NCI-H82 treated with DMSO at 0.1 percent for 48 hours (cell line): ENCODE data around the gene NAA38.
"Not testable (repeated sequence)": the region's sequence is repeated elsewhere in the genome, so short reads cannot be mapped to it uniquely, and the experiment has no call there.

Experiments
- DNase-seq: peaks from one replicate; lab custom pipeline; 2025; ENCODE audit not compliant: unreplicated experiment; lab: John Stamatoyannopoulos, UW

NAA38 gene

GRCh38 chr17:7882068-7882467, 24.7 kb upstream of the NAA38 start:
- DNase-seq: no peak

GRCh38 chr17:7881276-7882054, 24.1 kb upstream of the NAA38 start:
- DNase-seq: peak; percentile 88

GRCh38 chr17:7880076-7880868, 22.9 kb upstream of the NAA38 start:
- peak; percentile 70 for DNase-seq

- no peak for DNase-seq
Measured at GRCh38 chr17:7878234-7878633, 20.9 kb upstream of the NAA38 start.

DNA sequence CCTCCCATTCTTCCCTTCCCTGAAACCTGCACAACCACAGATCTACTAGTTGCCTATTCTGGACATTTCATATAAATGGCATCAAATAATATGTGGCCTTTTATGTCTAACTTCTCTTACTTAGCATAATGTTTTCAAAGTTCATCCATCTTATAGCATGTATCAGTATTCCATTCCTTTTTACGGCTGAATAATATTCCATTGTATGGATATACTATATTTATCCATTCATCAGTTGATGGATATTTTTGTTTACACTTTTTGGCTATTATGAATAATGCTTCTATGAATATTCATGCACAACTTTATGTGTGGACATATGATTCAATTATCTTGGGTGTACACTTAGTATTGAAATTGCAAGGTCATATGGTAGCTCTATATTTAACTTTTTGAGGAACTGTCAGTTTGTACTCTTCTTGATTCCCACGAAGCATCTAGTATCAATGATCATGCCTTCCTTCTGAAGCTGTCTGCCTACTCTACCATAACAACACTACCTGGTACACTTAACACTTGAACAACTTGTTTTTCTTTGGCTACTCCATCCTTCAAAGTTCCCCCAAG, 18.5 kb upstream of the NAA38 start:
- no peak for DNase-seq

- no peak for DNase-seq
Measured at GRCh38 chr17:7873051-7873450, 15.7 kb upstream of the NAA38 start.

DNA sequence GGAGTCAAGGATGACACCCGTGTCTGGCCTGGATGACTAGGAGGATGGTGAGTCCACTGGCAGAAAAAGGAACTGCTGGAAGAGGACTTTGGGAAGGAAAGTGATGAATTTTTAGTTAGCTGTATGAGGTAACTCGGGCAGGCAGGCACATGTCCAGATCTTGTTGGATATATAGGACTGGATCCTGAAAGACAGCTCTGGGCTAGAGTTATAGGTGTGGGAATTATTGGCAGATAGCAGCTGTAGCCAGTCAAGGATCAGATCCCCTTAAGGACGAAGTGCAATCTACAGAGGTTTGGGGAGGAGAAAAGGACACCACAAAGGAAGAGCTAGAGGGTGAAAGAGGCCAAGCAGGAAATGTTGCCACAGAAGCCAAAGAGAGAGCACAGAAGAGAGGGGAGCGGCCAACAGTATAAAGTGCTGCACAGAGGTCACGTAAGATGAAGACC, 10.5 kb upstream of the NAA38 start:
- no peak for DNase-seq

GRCh38 chr17:7864995-7865650, 7.8 kb upstream of the NAA38 start:
- no peak for DNase-seq

GRCh38 chr17:7864384-7864783, 7.0 kb upstream of the NAA38 start:
- DNase-seq: not testable (repeated sequence)

DNA sequence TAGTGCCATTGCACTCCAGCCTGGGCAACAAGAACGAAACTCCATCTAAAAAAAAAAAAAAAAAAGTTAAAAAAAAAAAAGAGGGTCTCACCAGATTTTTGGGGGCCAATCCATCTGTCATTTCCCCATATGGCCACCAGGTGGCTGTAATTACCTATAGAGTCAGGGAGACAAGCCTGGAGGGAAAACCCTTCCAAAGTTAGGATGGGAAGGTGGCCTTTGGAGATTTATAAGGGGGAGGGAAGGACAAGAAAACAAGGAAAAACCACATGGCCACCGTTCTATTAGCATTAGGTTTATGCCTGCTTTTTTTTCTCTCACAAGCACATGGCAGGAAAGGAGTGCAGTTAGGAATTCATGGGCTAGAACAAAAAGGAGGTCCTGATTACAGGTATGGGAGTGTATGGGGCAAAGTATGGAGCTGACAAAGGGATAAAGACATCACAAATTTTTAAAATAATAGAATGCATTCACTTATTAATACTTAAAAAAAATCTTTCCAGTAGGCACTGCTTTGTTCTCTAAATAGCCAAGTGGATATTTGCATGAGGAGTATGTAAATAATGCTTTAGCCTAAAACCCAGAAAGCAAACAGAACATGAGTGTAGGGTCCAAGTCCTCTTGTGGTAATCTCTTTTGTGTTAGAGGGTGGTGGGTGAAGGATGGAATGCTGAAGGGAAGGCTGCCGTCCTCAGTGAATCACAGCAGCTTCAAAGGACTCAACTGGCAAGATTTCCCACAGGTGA, 5.5 kb upstream of the NAA38 start:
- peak; percentile 10 for DNase-seq

DNA sequence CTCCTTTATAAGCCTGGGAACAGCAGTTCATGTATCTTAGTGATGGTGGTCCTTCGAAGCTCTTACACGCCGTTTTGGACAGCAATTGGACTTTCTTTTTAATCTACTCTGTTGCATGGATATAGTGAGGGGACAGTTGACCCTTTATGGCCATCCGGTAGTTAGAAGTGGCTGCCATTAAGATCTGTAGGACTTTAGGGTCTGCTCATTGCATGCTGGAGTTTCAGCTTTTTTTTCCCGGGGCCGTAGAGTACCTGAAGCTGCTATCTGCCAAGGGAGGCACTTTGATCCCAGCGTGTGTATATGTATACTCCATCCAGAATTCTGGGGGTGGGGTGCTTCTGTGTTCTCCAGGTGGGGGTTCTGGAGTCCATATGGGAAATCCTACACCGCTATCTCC, 1.7 kb upstream of the NAA38 start:
- DNase-seq: no peak

DNA sequence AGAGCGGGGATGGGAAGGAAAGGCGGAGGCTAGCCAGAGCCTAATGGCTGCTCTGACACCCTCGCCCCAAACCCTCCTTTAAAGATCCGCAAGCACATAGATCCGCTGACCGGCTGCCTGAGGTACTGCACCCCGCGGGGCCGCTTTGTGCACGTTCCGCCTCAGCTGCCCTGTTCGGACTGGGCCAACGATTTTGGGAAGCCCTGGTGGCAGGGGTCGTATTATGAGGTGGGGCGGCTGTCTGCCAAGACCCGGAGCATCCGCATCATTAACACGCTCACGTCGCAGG, 1.1 kb upstream of the NAA38 start:
- no peak for DNase-seq

DNA sequence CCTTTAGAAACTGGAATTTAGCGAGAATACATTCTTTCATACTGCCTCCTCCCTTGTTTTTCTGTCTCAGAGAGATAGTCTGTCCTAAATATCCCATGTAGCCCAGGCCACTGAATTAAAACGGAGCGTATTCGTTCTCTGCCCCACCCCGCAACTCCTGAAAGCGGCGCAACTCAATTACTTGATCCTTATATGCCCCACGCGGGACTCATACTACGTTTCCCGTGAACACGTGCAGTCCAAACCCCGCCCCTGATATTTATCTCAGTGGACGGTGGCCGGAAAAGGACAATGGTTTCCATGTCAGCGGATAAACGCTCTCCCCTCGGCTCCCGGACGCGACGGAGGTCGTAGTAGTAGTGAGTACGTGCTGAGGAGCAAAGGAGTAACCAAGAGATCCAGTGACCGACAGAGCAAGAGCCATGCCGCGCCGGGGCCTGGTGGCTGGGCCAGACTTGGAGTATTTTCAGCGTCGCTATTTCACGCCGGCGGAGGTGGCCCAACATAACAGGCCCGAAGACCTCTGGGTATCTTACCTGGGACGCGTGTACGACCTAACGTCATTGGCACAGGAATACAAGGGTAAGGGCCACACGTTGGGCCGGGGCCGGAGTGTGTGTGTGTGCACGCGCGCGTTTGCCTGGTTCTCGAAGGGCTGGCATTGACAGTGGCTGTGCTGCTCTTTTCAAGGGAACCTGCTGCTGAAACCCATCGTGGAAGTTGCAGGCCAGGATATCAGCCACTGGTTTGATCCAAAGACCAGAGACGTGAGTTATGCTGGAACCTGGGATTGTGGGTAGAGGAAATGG, 558 bp upstream of the NAA38 start, which contains the start of gene CYB5D1:
TSS of gene CYB5D1 (plus strand) at position 291 of the 809 bp plus-strand sequence. CDS start at position 423, 132 bp downstream.
- peak; percentile 99 for DNase-seq

DNA sequence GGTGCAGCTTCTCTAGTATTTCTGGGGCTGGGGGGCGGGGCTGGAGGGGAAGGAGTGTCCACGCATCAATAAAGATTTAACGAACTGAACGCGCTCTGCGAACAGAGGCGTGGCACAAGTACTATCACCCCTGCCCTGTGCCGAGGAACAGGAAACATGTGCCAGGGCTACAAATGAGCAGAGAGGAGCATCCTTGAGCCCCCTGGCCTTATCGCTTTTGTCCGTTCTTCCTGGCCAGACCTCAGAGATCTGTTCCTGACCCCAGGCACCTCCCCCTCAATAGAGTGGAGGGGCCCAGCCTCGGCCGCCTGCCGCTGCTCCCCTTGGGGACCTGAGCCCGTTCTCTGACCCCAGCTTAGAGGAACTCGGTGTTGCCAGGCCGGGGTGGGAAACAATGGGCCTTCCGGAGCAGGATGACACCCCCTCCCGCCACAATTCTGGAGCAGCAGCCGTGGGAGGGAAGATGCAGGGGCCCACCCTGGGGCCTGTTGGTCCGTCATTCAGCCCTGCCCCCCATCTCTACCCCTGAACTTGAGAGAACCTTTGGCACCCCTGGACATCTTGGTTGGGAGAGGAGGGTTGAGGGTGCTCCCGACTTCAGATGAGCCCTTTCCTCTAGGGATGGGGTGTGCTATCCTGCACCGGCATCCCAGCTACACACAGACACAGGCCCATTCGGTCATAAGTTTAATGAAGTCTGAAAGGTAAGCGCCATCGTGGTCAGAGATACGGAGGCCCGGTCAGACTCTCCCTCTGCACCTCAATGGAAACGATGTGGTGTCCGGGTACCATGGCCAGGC, 1.1 kb downstream of the NAA38 start:
- DNase-seq: peak; percentile 35

DNA sequence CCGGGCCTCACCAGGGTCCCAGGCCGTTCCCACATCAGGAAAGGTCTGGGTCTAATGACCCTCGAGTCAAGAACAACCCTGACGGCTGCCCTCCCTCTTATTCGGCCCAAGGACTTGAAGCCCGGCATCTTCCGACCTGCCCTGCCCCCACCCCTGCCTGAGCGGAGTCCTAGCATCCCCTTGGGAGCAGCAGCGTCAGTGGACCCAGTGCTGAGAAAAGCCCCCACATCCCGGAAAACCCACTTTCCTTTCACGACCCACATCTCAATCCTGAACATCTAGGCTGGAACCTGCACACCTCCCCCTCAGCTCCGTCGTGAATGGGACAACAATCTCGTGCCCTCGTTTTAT, 1.7 kb downstream of the NAA38 start:
- no peak for DNase-seq

GRCh38 chr17:7854851-7855659, 2.3 kb downstream of the NAA38 start, which contains the start of gene TMEM88:
TMEM88 (plus strand) TSS chr17:7855066; CDS start chr17:7855075, 9 bp downstream.
- DNase-seq: no peak

GRCh38 chr17:7854078-7854777, 3.1 kb downstream of the NAA38 start:
- DNase-seq: no peak

- no peak for DNase-seq
Measured at GRCh38 chr17:7853691-7854038, 3.7 kb downstream of the NAA38 start.
